HFFc6 (cell line): Measurements from ENCODE around the gene SMDT1. TPM values are rescaled to one million over a fixed set of nuclear protein-coding genes. Genes with fewer than 3 reads are reported as not detected.
"Not testable (repeated sequence)": the region's sequence is repeated elsewhere in the genome, so short reads cannot be mapped to it uniquely, and the experiment has no call there.

ENCODE experiments used
- DNase-seq: peaks from one replicate; pipeline ENCODE4 v3.0.0-alpha.2; 2018
- H3K27ac Mint-ChIP-seq: 2 replicates; pipeline ENCODE4 v1.8.0; 2020; ENCODE audit warnings: mild to moderate bottlenecking, mixed read lengths
- H3K27me3 Mint-ChIP-seq: 2 replicates; pipeline ENCODE4 v1.8.0; 2021; ENCODE audit warnings: mild to moderate bottlenecking, moderate library complexity, mixed read lengths; ENCODE audit not compliant: insufficient read depth
- H3K36me3 Mint-ChIP-seq: 2 replicates; pipeline ENCODE4 v1.8.0; 2021; ENCODE audit warnings: low read depth, mixed read lengths
- H3K4me1 Mint-ChIP-seq: 2 replicates; pipeline ENCODE4 v1.8.0; 2020; ENCODE audit warnings: low read depth, mixed read lengths
- H3K4me3 Mint-ChIP-seq: 2 replicates; pipeline ENCODE4 v1.8.0; 2020; ENCODE audit warnings: mild to moderate bottlenecking, moderate library complexity, mixed read lengths
- H3K9me3 Mint-ChIP-seq: 2 replicates; pipeline ENCODE4 v1.8.0; 2020; ENCODE audit warnings: mild to moderate bottlenecking, mixed read lengths
- total RNA-seq, 6 experiments: library from RNA; stranded (reverse); fragmentation: NEBNext Ultra II Directional; extraction: Animal tissue kit (Norgen Biotek cat#: 25700); gene quantifications; 2 replicates in 1 of 6; 3 replicates in 5 of 6; pipeline ENCODE4 v1.2.3, GENCODE V29; 2021
- TF ChIP-seq, protein P1 (sequence below): fragments of 200-600 bp; sonication (generic); IDR thresholded peaks from 2 replicates; pipeline ENCODE4 v1.5.0; 2021; ENCODE audit warnings: antibody characterized with exemption, mild to moderate bottlenecking

Gene SMDT1
- total RNA-seq, 6 experiments from 2014 or later = 46.8 to 55.4 (median 51.7) TPM

- Mint-ChIP-seq H3K4me3 (no peak overlapping the region), H3K4me1 (no peaks in the 10 kb centered on the region), H3K27me3 (peaks cover 2% of the 10 kb centered on the region), H3K36me3 (no peaks in the 10 kb centered on the region), H3K27ac (no peak overlapping the region), H3K9me3 (peaks cover 3% of the 10 kb centered on the region; the same call in 1 of the 2 replicates)
- DNase-seq = no peak
- TF ChIP-seq, protein P1, sequence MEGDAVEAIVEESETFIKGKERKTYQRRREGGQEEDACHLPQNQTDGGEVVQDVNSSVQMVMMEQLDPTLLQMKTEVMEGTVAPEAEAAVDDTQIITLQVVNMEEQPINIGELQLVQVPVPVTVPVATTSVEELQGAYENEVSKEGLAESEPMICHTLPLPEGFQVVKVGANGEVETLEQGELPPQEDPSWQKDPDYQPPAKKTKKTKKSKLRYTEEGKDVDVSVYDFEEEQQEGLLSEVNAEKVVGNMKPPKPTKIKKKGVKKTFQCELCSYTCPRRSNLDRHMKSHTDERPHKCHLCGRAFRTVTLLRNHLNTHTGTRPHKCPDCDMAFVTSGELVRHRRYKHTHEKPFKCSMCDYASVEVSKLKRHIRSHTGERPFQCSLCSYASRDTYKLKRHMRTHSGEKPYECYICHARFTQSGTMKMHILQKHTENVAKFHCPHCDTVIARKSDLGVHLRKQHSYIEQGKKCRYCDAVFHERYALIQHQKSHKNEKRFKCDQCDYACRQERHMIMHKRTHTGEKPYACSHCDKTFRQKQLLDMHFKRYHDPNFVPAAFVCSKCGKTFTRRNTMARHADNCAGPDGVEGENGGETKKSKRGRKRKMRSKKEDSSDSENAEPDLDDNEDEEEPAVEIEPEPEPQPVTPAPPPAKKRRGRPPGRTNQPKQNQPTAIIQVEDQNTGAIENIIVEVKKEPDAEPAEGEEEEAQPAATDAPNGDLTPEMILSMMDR = no peak
Measured at GRCh38 chr22:42127606-42128005, 48.1 kb downstream of the SMDT1 start.

DNA sequence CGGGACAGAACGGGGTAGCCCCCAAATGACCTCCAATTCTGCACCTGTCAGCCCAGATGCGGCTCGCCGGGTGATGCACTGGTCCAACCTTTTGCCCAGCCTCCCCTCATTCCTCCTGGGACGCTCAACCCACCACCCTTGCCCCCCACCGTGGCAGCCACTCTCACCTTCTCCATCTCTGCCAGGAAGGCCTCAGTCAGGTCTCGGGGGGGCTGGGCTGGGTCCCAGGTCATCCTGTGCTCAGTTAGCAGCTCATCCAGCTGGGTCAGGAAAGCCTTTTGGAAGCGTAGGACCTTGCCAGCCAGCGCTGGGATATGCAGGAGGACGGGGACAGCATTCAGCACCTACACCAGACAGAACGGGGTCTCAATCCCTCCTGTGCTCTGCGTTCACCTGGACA lies 48.5 kb downstream of the SMDT1 start:
- not testable (repeated sequence) for H3K36me3 Mint-ChIP-seq, H3K27me3 Mint-ChIP-seq, H3K4me1 Mint-ChIP-seq, H3K4me3 Mint-ChIP-seq, DNase-seq, H3K9me3 Mint-ChIP-seq, H3K27ac Mint-ChIP-seq

- H3K4me3 Mint-ChIP-seq, H3K36me3 Mint-ChIP-seq, H3K27ac Mint-ChIP-seq, H3K9me3 Mint-ChIP-seq, H3K4me1 Mint-ChIP-seq, H3K27me3 Mint-ChIP-seq, DNase-seq: not testable (repeated sequence)
Measured at GRCh38 chr22:42128776-42129694, 49.5 kb downstream of the SMDT1 start.

GRCh38 chr22:42130182-42130581 lies 50.7 kb downstream of the SMDT1 start:
- not testable (repeated sequence) for H3K27ac Mint-ChIP-seq, H3K36me3 Mint-ChIP-seq, H3K27me3 Mint-ChIP-seq, H3K4me3 Mint-ChIP-seq, H3K9me3 Mint-ChIP-seq, DNase-seq, H3K4me1 Mint-ChIP-seq

DNA sequence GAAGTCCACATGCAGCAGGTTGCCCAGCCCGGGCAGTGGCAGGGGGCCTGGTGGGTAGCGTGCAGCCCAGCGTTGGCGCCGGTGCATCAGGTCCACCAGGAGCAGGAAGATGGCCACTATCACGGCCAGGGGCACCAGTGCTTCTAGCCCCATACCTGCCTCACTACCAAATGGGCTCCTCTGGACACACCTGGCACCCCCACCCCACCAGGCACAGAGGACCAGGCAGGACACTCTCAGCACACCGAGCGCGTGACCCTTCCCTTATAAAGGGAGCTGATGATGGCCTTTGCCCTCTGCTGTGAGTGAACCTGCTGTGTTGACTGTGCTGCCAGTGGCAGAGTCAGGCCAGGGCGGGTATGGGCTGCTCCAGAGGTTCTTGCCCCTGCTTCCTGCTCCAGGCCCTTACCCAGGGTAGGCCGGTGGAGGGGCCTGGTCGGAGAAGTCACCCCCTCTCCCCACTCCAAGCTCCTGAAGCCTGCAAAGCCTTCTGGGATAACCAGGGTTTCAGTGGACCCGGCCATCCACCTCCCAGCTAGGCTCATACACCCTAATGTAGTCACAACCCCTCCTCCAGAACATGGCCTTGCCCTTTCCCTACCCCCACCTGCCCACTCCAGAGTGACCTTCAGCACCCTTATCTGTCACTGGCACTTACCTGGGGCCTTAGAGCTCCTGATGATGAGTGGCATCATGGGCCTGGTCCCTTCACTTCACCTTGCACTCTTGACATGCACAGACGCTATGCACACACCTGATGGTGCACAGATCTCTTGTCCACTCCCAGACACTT lies 51.3 kb downstream of the SMDT1 start, which contains the start of gene CYP2D6:
Gene CYP2D6, minus strand, starts transcription at position 172 of the 793 bp plus-strand sequence. Its CDS starts 19 bp downstream, at position 153.
- not testable (repeated sequence) for H3K27ac Mint-ChIP-seq, H3K4me3 Mint-ChIP-seq, H3K36me3 Mint-ChIP-seq, H3K27me3 Mint-ChIP-seq, H3K4me1 Mint-ChIP-seq, H3K9me3 Mint-ChIP-seq, DNase-seq

DNA sequence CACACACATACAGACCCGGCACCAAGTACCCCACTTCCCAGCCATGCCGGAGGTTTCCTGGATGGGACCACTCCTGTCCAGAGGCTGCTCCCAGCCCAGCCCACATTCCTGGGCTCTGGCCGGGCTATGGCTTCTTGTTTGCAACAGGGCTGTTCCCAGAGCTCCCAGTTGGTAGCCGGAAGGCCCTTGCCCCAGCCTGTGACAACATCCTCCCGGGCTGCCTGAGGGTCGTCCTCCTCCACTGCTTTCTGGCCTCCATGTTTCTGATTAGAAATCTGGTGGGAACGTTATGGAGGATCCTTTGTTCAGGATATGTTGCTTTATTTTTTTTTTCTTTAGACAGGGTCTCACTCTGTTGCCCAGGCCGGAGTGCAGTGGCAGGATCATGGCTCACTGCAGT lies 52.1 kb downstream of the SMDT1 start:
- peaks cover 4% of the 10 kb centered on the region; the same call in 1 of the 2 replicates for H3K9me3 Mint-ChIP-seq
- DNase-seq = no peak
- no peaks in the 10 kb centered on the region for H3K36me3 Mint-ChIP-seq
- H3K4me1 Mint-ChIP-seq = no peaks in the 10 kb centered on the region
- TF ChIP-seq, protein P1 = no peak
- no peak overlapping the region for H3K27ac Mint-ChIP-seq
- H3K4me3 Mint-ChIP-seq = no peak overlapping the region
- peaks cover 2% of the 10 kb centered on the region for H3K27me3 Mint-ChIP-seq

- DNase-seq = no peak
- Mint-ChIP-seq H3K4me3 (no peak overlapping the region), H3K36me3 (no peaks in the 10 kb centered on the region), H3K27ac (no peak overlapping the region), H3K4me1 (no peaks in the 10 kb centered on the region), H3K27me3 (peaks cover 2% of the 10 kb centered on the region), H3K9me3 (peaks cover 4% of the 10 kb centered on the region; the same call in 1 of the 2 replicates)
- TF ChIP-seq, protein P1 = no peak
Measured at GRCh38 chr22:42132457-42132856, 53.0 kb downstream of the SMDT1 start.

Other genes starting within 250 kb of the SMDT1 start
- gene SREBF2, start 246.6 kb upstream of the SMDT1 start, total RNA-seq = 10 to 100 TPM; 29.3 to 42.1 (median 37.6) TPM
- gene SHISA8, start 164.6 kb upstream of the SMDT1 start, total RNA-seq = not detected
- gene TNFRSF13C, start 152.9 kb upstream of the SMDT1 start, total RNA-seq = under 1 TPM; 0.05 to 0.32 (median 0.25) TPM
- 10 to 100 TPM; 15.6 to 29.4 (median 26.3) TPM for gene CENPM, start 132.5 kb upstream of the SMDT1 start, total RNA-seq
- under 1 TPM in 2 of 6 experiments, not detected in 4; 0.05 to 0.17 TPM for gene SEPTIN3, start 110.3 kb upstream of the SMDT1 start, total RNA-seq
- not detected for gene WBP2NL, start 80.9 kb upstream of the SMDT1 start, total RNA-seq
- 10 to 100 TPM; 19.5 to 24.4 (median 21.7) TPM for gene NAGA, start 8.9 kb upstream of the SMDT1 start, total RNA-seq
- gene PHETA2, start 5.5 kb upstream of the SMDT1 start, total RNA-seq = 10 to 100 TPM in 2 of 6 experiments, 1 to 10 TPM in 4; 7.4 to 12.5 (median 7.6) TPM
- 10 to 100 TPM; 69.6 to 90.2 (median 81.9) TPM for gene NDUFA6, start 11.1 kb downstream of the SMDT1 start, total RNA-seq
- gene CYP2D6, start 51.1 kb downstream of the SMDT1 start, total RNA-seq = under 1 TPM in 5 of 6 experiments, not detected in 1; 0.13 to 0.35 (median 0.17) TPM
- gene TCF20, start 191.0 kb downstream of the SMDT1 start, total RNA-seq = 10 to 100 TPM; 26.7 to 33.4 (median 30.1) TPM